GM18873 (cell line): ENCODE results near the gene SF3A2.

ENCODE experiments used
- ATAC-seq: cut with Tn5 transposase; IDR thresholded peaks from one replicate; pipeline ENCODE4 v1.9.1; 2021; ENCODE audit warnings: mild to moderate bottlenecking, moderate library complexity, moderate number of reproducible peaks; ENCODE audit not compliant: unreplicated experiment, low FRiP score

The SF3A2 gene

GRCh38 chr19:2239771-2240770 lies 3.4 kb downstream of the SF3A2 start:
- no peak for ATAC-seq

GRCh38 chr19:2240881-2241760 lies 4.5 kb downstream of the SF3A2 start:
- ATAC-seq: no peak

- no peak for ATAC-seq
Observed at GRCh38 chr19:2242092-2242537, 5.5 kb downstream of the SF3A2 start.

- no peak for ATAC-seq
Observed at GRCh38 chr19:2242816-2243215, 6.2 kb downstream of the SF3A2 start.

GRCh38 chr19:2243274-2244124 lies 6.9 kb downstream of the SF3A2 start:
- no peak for ATAC-seq

GRCh38 chr19:2244125-2244411 lies 7.4 kb downstream of the SF3A2 start:
- ATAC-seq: no peak

GRCh38 chr19:2244486-2244885 lies 7.9 kb downstream of the SF3A2 start:
- ATAC-seq: no peak

GRCh38 chr19:2245273-2245672 lies 8.6 kb downstream of the SF3A2 start:
- no peak for ATAC-seq

- no peak for ATAC-seq
Observed at GRCh38 chr19:2246014-2246620, 9.5 kb downstream of the SF3A2 start.

GRCh38 chr19:2246801-2247361 lies 10.3 kb downstream of the SF3A2 start:
- ATAC-seq: no peak

GRCh38 chr19:2247433-2248101 lies 10.9 kb downstream of the SF3A2 start:
- no peak for ATAC-seq

GRCh38 chr19:2248136-2249009 lies 11.7 kb downstream of the SF3A2 start:
- no peak for ATAC-seq

- no peak for ATAC-seq
Observed at GRCh38 chr19:2249010-2249866, 12.6 kb downstream of the SF3A2 start, which contains the start of gene AMH. Gene AMH (plus strand): TSS chr19:2249323. CDS start chr19:2249333, 10 bp downstream.

GRCh38 chr19:2249880-2250765 lies 13.5 kb downstream of the SF3A2 start:
- no peak for ATAC-seq

GRCh38 chr19:2250766-2251105 lies 14.1 kb downstream of the SF3A2 start:
- no peak for ATAC-seq
